Spinal cord (tissue), 10 donors: ENCODE measurements around the gene STX4. TPM values are rescaled to one million over a fixed set of nuclear protein-coding genes. Genes with fewer than 3 reads are reported as not detected.
A peak's percentile ranks its signal among the peaks of the same experiment; 100 is the strongest.

ENCODE experiments used
- DNase-seq, 6 donors: peaks; one replicate each; pipeline versions ENCODE4 v3.0.0 to v3.0.0-alpha.2; 2013 to 2015; ENCODE audit warnings: low spot score in 6 of 6, low read depth in 4 of 6
- H3K27ac ChIP-seq: one replicate; pipeline ENCODE4 v1.5.1; 2013; ENCODE audit warnings: low read depth, low read length, control low read depth
- H3K27me3 ChIP-seq: one replicate; pipeline ENCODE4 v1.6.1; 2013; ENCODE audit warnings: low read length; ENCODE audit not compliant: control insufficient read depth, insufficient read depth
- H3K36me3 ChIP-seq: one replicate; pipeline ENCODE4 v1.6.1; 2013; ENCODE audit warnings: low read length; ENCODE audit not compliant: control insufficient read depth, insufficient read depth
- H3K4me1 ChIP-seq: one replicate; pipeline ENCODE4 v1.6.1; 2013; ENCODE audit warnings: low read length; ENCODE audit not compliant: control insufficient read depth, insufficient read depth
- H3K4me3 ChIP-seq: one replicate; pipeline ENCODE4 v1.5.1; 2013; ENCODE audit warnings: low read depth, low read length, control low read depth
- H3K9me3 ChIP-seq: one replicate; pipeline ENCODE4 v1.6.1; 2013; ENCODE audit warnings: low read length; ENCODE audit not compliant: control insufficient read depth, insufficient read depth
- WGBS: methylation state at CpG from one replicate; pipeline ENCODE4 v1.1.5; 2013; ENCODE audit warnings: missing lambda C conversion rate; ENCODE audit not compliant: insufficient coverage; 5-methylcytosine and 5-hydroxymethylcytosine counted together
- long read RNA-seq, 4 donors: transcript quantifications; one replicate each; lab custom pipeline, GENCODE V29; 2026
- polyA plus RNA-seq, 2 donors: library from polyadenylated mRNA; unstranded; fragments of 120-200 nt; gene quantifications; one replicate each; pipeline ENCODE4 v1.2.1, GENCODE V29; 2013; ENCODE audit not compliant: insufficient read length in 2 of 2
- total RNA-seq, 2 donors: library from RNA; depleted of rRNA in 1 of 2; stranded (reverse); fragments of 120-200 nt in 1 of 2; fragments of >200 nt in 1 of 2; gene quantifications; one replicate each; pipeline versions ENCODE4 v1.2.3 to v1.2.4, GENCODE V29; 2013 to 2014
- donor health status: healthy.

The STX4 gene, protein sequence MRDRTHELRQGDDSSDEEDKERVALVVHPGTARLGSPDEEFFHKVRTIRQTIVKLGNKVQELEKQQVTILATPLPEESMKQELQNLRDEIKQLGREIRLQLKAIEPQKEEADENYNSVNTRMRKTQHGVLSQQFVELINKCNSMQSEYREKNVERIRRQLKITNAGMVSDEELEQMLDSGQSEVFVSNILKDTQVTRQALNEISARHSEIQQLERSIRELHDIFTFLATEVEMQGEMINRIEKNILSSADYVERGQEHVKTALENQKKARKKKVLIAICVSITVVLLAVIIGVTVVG
- total RNA-seq (10 to 100 TPM; 28.6 to 45.2 TPM), polyA plus RNA-seq (10 to 100 TPM; 84.9 to 91.6 TPM)
- long read RNA-seq, donor 1, transcript STX4-201 (11 exons, 1,481 nt): major isoform, 12 of 36 reads
- long read RNA-seq, donor 1, partial matches to known transcripts: 16 of 36 reads
- long read RNA-seq, donor 1, other reads (novel, unspliced or antisense): 0 of 36 reads
- long read RNA-seq, donor 2, transcript STX4-201 (11 exons, 1,481 nt): major isoform, 5 of 12 reads
- long read RNA-seq, donor 2, partial matches to known transcripts: 0 of 12 reads
- long read RNA-seq, donor 2, other reads (novel, unspliced or antisense): 0 of 12 reads
- long read RNA-seq, donor 3, transcript STX4-201 (11 exons, 1,481 nt): major isoform, 5 of 11 reads
- long read RNA-seq, donor 3, partial matches to known transcripts: 5 of 11 reads
- long read RNA-seq, donor 3, other reads (novel, unspliced or antisense): 0 of 11 reads
- long read RNA-seq, donor 4, partial matches to known transcripts: 13 of 18 reads
- long read RNA-seq, donor 4, other reads (novel, unspliced or antisense): 0 of 18 reads

DNA sequence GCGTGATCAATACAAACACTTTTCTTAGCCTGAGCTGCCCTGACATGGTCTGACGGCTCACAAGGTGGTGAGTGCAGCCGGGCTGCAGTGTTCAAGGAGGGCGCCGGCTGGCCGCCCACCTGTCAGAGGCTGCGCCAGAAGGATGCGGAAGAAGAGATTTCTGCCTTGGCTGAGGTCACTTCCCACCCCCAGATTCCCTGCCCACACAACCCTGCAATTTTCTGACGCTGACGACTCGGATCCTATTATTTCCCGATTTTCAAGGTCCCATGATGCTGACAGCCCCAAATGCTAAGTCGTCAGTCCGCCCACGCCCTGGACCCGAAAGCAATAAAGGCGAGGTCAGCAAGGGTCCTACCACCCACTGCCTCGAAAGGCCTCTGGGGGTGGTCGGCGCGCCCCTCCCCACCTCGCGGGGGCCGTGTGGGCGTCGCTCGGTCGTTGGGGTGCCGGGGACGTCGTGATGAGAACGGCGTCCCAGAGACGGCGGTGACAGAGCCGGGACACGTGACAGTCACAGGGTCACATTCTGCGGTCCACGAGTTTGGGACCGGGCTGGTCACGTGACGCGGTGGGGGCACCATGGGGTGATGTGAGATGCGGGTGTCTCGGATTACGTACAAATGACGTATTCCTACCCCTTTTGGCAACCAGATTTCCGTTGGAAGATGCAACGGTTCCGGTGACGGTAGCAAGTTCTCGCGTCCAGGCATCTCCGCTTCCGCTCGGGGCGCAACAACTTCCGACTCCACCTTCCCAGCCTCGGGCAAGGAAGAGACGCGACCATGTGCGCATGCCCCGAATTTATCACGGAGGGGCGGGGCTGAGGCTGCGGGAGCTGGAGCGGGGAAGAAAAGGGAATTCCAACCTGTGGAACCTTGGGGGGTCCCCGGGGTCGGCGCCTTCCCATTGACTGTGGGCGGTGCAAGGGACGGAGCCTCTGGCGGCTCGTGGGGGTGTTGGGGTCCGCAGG, at the start of gene STX4:
Gene STX4, plus strand, starts transcription at position 823 of the 973 bp plus-strand sequence. CDS start 248 bp downstream, outside the sequence.
- Histone ChIP-seq H3K9me3 (no peaks in the 10 kb centered on the region), H3K4me1 (peaks cover 13% of the 10 kb centered on the region), H3K27me3 (no peaks in the 10 kb centered on the region), H3K27ac (peak within 1 kb of the TSS; percentile 96), H3K4me3 (peak within 1 kb of the TSS; percentile 95), H3K36me3 (peaks cover 24% of the 10 kb centered on the region)
- WGBS: under 1% methylated on average over 71 of the region's 75 CpGs
- peak; percentile 94 to 100 (median 96) for DNase-seq

DNA sequence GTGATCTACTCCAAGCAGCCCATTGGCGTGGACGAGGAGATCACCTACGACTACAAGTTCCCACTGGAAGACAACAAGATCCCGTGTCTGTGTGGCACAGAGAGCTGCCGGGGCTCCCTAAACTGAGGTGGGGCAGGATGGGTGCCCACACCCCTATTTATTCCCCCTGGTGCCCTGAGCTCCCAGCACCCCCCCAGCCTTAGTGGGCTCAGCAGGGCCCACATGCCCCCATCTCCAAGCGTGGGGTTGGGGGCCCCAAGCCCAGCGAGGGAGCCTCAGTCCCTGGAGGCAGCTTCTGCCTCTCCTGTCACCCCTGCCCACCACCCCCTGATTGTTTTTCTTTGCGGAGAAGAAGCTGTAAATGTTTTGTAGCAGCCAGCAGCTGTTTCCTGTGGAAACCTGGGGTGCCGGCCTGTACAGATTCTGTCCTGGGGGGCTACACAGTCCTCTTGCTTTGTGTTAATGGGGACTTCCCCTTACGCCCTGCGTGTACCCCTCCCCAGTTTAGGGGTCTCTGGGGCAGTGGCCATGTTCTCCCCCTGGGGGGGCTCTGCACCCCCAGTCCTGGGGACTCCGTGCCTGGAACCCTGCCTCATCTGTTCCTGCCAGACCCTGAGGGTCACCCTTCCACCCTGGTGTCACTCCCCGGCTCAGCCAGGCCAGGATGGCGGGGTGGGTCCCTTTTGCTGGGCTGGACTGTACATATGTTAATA, 49.3 kb upstream of the STX4 start:
- WGBS: 91% methylated on average over 9 of the region's 14 CpGs
- H3K27ac ChIP-seq: no peak overlapping the region
- DNase-seq: no peak
- H3K4me3 ChIP-seq: no peak overlapping the region
- H3K36me3 ChIP-seq: peaks cover 95% of the 10 kb centered on the region
- H3K4me1 ChIP-seq: peaks cover 17% of the 10 kb centered on the region
- no peaks in the 10 kb centered on the region for H3K27me3 ChIP-seq
- no peaks in the 10 kb centered on the region for H3K9me3 ChIP-seq

DNA sequence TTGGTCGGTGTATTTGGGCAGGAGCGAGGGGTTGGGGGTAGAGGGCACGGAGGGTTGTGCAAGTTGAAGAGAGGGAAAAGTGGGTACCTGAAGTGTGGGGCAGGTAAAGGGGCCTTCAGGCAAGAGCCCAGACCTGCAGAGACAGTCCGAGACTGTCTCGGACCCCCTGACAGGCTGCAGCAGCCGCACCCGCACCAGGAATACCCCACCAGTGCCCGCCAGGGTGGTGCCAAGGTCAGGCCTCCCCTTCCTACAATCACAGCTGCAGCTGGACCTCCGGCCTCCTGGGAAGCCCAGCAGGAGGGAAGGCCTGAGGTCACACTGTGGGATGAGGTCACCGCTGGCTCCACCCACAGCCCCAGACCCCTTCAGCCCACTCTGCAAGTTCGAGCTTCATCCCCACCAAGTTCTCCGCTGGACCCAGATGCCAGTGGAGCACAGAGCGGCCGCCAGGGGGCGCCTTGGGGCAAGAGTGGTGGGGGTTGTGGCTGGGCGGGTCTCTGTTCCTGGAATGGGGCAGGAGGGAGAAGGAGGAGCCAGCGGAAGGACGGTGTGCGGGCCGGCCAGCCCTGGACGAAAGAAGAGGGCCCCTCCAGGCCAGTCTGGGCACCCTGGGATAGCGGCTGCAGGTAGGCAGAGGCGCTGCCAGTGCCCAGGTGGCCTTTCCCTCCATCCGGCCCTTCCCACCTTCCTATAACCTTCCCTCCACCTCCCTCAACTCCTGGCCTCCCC, 48.5 kb upstream of the STX4 start, which contains the start of gene HSD3B7:
Gene HSD3B7, plus strand, starts transcription at position 539 of the 732 bp plus-strand sequence. CDS start 452 bp downstream, outside the sequence.
- H3K27me3 ChIP-seq: no peaks in the 10 kb centered on the region
- peaks cover 17% of the 10 kb centered on the region for H3K4me1 ChIP-seq
- H3K4me3 ChIP-seq: peak within 1 kb of the TSS; percentile 24
- DNase-seq: peak in 5 of 6 donors; percentile 48 to 86 (median 60)
- H3K9me3 ChIP-seq: no peaks in the 10 kb centered on the region
- H3K36me3 ChIP-seq: peaks cover 95% of the 10 kb centered on the region
- WGBS: 30% methylated on average over 23 of the region's 24 CpGs
- no peak within 1 kb of the TSS for H3K27ac ChIP-seq

DNA sequence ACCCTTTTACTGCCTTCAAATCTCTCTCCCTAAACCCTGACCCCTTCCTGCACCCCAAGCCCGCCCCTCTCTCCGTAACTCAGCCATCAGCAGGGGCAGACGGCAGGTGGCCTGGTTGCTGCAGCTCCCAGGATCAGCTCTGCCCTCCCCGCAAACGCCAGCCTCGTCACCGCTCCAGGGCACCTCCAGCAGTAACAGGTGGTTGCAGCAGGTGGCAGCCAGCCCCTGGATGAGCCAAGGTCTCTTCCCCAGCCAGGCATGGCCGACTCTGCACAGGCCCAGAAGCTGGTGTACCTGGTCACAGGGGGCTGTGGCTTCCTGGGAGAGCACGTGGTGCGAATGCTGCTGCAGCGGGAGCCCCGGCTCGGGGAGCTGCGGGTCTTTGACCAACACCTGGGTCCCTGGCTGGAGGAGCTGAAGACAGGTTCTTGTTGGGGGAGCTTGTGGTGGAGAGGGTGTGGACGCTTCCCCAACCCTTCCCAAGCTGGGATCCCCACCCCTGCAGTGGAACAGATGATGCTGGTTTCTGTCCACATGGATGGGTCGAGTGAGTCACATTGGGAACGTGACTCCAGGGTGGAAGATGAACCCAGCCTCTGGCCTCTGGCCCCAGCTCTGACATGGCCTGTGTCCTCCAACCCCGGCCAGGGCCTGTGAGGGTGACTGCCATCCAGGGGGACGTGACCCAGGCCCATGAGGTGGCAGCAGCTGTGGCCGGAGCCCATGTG, 47.8 kb upstream of the STX4 start:
- Histone ChIP-seq H3K4me3 (peak overlapping the region; percentile 24), H3K27me3 (no peaks in the 10 kb centered on the region), H3K9me3 (no peaks in the 10 kb centered on the region), H3K27ac (no peak overlapping the region), H3K36me3 (peaks cover 95% of the 10 kb centered on the region), H3K4me1 (peaks cover 17% of the 10 kb centered on the region)
- WGBS: 68% methylated on average over 16 of the region's 20 CpGs
- DNase-seq: peak in 1 of 6 donors; percentile 16

DNA sequence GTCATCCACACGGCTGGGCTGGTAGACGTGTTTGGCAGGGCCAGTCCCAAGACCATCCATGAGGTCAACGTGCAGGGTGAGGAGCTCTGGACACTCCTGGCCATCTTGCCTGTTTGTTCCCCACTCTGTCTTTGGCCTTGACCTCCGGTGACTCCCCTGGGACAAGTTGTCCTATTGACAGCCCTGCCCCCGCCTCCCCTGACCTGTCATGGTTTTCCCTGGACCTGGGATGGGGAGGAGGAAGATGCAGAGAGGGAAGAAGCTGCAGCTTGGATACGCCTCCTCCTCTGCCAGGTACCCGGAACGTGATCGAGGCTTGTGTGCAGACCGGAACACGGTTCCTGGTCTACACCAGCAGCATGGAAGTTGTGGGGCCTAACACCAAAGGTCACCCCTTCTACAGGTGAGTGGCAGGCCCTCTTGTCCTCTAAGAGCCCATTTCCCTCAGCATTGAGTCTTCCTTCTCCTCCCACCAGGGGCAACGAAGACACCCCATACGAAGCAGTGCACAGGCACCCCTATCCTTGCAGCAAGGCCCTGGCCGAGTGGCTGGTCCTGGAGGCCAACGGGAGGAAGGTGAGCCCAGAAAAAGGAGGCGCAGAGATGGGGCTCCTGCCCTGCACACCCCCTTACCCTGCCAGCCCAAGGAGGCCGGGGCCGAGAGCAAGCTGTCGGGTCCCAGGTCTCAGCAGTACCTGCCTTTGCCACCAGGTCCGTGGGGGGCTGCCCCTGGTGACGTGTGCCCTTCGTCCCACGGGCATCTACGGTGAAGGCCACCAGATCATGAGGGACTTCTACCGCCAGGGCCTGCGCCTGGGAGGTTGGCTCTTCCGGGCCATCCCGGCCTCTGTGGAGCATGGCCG, 47.0 kb upstream of the STX4 start:
- Histone ChIP-seq H3K27me3 (no peaks in the 10 kb centered on the region), H3K4me1 (peaks cover 17% of the 10 kb centered on the region), H3K4me3 (no peak overlapping the region), H3K27ac (no peak overlapping the region), H3K36me3 (peaks cover 95% of the 10 kb centered on the region), H3K9me3 (no peaks in the 10 kb centered on the region)
- DNase-seq: no peak
- 91% methylated on average over 28 of the region's 29 CpGs for WGBS

DNA sequence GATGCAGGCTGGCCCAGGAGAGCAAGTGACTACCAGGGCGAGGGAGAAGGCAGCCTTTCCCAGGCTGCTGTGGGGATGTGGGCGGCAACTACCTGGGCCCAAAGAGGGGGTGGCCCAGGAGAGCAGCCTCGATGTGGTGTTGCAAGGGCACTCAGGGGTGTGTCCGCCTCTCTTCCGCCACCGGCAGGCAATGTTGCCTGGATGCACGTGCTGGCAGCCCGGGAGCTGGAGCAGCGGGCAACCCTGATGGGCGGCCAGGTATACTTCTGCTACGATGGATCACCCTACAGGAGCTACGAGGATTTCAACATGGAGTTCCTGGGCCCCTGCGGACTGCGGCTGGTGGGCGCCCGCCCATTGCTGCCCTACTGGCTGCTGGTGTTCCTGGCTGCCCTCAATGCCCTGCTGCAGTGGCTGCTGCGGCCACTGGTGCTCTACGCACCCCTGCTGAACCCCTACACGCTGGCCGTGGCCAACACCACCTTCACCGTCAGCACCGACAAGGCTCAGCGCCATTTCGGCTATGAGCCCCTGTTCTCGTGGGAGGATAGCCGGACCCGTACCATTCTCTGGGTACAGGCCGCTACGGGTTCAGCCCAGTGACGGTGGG, 45.7 kb upstream of the STX4 start:
- H3K27ac ChIP-seq: no peak overlapping the region
- H3K4me3 ChIP-seq: no peak overlapping the region
- no peaks in the 10 kb centered on the region for H3K9me3 ChIP-seq
- H3K36me3 ChIP-seq: peaks cover 95% of the 10 kb centered on the region
- no peaks in the 10 kb centered on the region for H3K27me3 ChIP-seq
- H3K4me1 ChIP-seq: peaks cover 17% of the 10 kb centered on the region
- 91% methylated on average over 30 of the region's 30 CpGs for WGBS
- DNase-seq: no peak

DNA sequence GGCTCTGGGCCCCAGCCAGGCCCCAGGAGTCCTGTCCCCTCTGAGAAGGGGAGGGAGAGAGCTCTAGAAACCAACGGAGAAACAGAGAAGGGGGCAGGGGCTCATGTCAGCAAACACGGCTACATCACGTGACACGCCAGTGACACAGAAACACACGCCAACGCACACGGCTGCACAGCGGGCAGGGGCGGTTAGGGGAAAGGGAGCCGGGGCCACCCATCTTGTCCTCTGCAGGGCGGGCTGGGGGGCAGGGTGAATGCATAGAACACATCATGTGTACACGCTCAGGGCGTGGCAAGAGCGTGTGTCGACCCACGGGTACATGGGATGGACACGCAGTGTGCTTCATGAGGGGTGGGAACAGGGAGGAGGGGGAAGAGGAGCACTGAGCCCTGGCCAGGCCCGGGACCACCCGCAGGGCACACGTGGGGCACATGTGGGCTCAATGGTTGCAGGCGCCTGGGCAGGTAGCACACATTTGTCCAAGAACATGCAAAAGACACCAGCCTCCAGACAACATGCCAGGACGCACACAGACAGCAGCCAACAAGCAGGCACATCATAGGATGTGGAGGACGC, 43.8 kb upstream of the STX4 start:
- 90% methylated on average over 20 of the region's 23 CpGs for WGBS

More for the DNA sequence above, 43.8 kb upstream of the STX4 start:
- Histone ChIP-seq H3K27ac (no peak overlapping the region), H3K4me1 (peaks cover 11% of the 10 kb centered on the region), H3K36me3 (peaks cover 94% of the 10 kb centered on the region), H3K4me3 (no peak overlapping the region), H3K9me3 (no peaks in the 10 kb centered on the region), H3K27me3 (no peaks in the 10 kb centered on the region)
- DNase-seq: no peak
